HG02840 (cell line): Measurements from ENCODE around the gene TMEM143.
"Not testable (repeated sequence)": the region's sequence is repeated elsewhere in the genome, so short reads cannot be mapped to it uniquely, and the experiment has no call there.

ENCODE experiments used
- ATAC-seq: cut with Tn5 transposase; IDR thresholded peaks from one replicate; pipeline ENCODE4 v1.9.1; 2021; ENCODE audit warnings: mild to moderate bottlenecking, moderate library complexity, moderate number of reproducible peaks; ENCODE audit not compliant: unreplicated experiment, low FRiP score

Gene TMEM143

GRCh38 chr19:48301886-48302599 is 61.7 kb downstream of the TMEM143 start:
- ATAC-seq, result no peak

- ATAC-seq, result no peak
Observed at GRCh38 chr19:48297975-48298374, 65.8 kb downstream of the TMEM143 start.

- no peak for ATAC-seq
Observed at GRCh38 chr19:48296963-48297734, 66.6 kb downstream of the TMEM143 start.

- no peak for ATAC-seq
Observed at GRCh38 chr19:48295458-48295857, 68.3 kb downstream of the TMEM143 start.

- ATAC-seq, result no peak
Observed at GRCh38 chr19:48292798-48293197, 70.9 kb downstream of the TMEM143 start.

- not testable (repeated sequence) for ATAC-seq
Observed at GRCh38 chr19:48291489-48291815, 72.3 kb downstream of the TMEM143 start.

- no peak for ATAC-seq
Observed at GRCh38 chr19:48290771-48291488, 72.8 kb downstream of the TMEM143 start.

GRCh38 chr19:48290401-48290770 is 73.4 kb downstream of the TMEM143 start:
- ATAC-seq, result no peak

- ATAC-seq, result no peak
Observed at GRCh38 chr19:48287748-48288147, 76.0 kb downstream of the TMEM143 start.

GRCh38 chr19:48284896-48285295 is 78.8 kb downstream of the TMEM143 start:
- ATAC-seq, result no peak

GRCh38 chr19:48283908-48284307 is 79.8 kb downstream of the TMEM143 start:
- no peak for ATAC-seq
